ENCODE results near the gene DNAAF8.
"Not testable (repeated sequence)": the region's sequence is repeated elsewhere in the genome, so short reads cannot be mapped to it uniquely, and the experiment has no call there.

Gene DNAAF8

GRCh38 chr16:4754865-4755264 lies 20.5 kb downstream of the DNAAF8 start:
- no peak for DNase-seq

DNA sequence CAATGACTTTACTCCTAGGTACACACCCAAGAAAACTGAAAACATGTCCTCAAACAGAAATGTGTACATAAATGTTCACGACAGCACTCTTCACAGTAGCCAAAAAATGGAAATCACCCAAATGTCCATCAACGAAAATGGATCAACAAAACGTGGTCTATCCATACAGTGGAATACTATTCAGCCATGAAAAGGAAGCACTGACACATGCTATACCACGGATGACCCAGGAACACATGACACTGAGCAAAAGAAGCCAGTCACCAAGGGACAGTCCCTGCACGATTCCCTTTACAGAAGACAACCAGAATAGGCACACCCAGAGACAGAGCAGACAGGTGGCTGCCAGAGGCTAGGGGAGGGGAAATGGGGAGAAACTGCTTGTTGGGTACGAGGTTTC lies 21.4 kb downstream of the DNAAF8 start:
- DNase-seq, result no peak

GRCh38 chr16:4760221-4760910 lies 26.0 kb downstream of the DNAAF8 start:
- no peak for DNase-seq

GRCh38 chr16:4762205-4762604 lies 27.9 kb downstream of the DNAAF8 start:
- no peak for DNase-seq

GRCh38 chr16:4763791-4764190 lies 29.5 kb downstream of the DNAAF8 start:
- DNase-seq, result no peak

GRCh38 chr16:4765511-4766474 lies 31.5 kb downstream of the DNAAF8 start:
- no peak for DNase-seq

DNA sequence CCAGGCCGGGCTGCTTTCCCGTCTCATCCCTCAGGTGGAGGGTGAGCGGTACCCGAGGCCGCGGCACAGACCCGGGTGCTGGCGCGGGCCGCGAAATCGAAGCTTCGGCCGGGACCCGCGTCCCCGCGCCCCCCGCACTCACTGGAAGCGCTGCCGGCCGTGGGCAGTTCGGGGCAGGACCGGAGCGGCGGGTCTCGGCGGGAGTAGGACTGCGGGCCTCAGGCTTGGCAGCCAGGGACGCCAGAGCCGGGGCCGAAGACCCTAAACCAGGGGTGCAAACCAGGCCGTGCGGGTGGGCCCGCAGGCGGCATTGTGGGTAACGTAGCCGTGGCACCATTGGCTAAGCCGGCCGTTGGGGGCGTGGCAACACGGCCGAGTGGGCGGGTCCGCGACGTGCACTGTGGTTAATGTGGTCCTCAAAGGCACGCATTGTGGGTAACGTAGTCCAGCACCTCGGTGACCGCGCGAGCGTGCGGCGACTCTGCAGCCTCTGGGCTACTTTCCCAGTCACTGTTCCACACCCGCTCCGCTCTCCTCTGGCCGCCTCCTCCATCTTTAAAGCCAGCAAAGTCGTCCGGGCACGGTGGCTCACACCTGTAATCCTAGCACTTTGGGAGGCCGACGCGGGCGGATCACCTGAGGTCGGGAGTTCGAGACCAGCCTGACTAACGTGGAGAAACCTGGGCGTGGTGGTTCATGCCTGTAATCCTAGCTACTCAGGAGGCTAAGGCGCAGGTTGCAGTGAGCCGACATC lies 32.7 kb downstream of the DNAAF8 start, which contains the start of gene ZNF500:
ZNF500 (minus strand) TSS at position 288 of the 754 bp plus-strand sequence. CDS start 1,184 bp downstream, outside the sequence.
- DNase-seq, result peak; percentile 89

DNA sequence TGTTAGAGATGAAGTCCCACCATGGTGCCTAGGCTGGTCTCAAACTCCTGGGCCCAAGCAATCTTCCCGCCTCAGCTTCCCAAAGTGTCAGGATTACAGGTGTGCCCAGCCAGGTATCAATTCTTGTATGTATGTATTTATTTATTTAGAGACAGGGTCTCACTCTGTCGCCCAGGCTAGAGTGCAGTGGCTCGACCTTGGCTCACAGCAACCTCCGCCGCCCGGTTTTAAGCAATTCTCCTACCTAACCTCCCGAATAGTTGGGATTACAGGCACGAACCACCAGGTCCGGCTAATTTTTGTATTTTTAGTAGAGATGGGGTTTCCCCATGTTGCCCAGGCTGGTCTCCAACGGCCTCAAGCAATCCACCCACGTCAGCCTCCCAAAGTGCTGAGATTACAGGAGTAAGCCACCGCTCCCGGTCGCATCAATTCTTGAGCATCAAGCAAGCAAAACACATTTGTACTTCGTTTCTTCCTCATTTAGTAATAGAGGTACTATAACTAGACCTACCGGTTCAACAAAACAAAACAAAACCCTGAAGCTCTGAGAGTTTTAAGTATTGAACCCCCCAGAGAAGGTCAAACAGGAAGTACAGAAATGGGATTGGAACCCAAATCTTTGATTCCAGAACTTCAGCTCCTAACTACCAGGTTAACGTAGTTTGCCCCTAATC lies 33.7 kb downstream of the DNAAF8 start:
- no peak for DNase-seq

DNA sequence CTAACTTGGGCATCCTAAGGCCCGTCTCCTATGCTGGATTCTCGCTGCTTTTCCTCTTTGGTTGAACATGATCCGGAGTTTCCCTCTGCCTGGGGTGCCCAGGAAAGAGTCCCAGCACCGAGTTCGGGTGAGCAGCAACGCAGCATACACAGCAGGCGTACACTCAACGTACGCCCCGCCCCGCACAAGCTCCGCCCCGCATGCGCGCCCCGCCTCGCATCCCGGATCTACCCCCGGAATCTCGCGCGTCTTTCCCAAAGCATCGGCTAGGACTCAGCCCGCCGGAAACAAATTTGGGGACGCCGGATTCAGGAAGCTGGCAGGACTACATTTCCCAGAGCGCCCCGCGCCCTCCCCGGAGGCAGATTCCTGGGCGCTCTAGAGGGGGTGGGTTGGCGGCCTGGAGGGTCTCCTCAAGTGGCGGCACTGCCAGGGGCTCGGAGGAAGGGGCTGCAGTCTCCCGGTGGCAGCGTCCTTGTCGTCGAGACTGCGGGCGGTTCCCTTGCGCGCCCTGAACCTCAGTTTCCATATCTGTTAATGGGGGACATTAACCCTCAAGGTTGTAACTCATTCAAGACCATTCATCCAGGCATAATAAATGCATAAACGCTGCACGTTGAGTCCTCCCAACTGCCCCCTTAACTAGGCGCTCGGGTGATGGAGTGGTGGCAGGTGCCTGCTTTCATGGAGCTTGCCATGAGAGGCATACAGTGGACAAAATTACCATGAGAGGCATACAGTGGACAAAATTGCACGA lies 34.4 kb downstream of the DNAAF8 start:
- DNase-seq, result peak; percentile 87

DNA sequence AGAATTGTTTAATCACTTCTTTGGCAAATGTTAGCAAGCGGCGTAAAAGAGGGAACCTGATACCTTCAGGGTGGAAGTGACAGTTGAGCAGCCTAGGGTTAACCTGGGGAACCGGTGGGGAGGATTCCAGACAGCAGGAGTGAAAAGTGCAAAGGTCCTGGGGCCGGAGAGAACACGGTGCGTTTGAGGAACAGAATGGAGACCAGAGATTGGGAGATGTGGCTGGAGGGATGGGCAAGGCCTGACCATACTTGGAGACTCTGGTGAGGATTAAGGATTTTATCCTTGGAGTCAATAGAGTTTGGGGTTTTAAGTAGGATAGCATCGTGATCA lies 34.9 kb downstream of the DNAAF8 start:
- no peak for DNase-seq

GRCh38 chr16:4771646-4772045 lies 37.3 kb downstream of the DNAAF8 start:
- no peak for DNase-seq

- DNase-seq, result no peak
These were observed 38.0 kb downstream of the DNAAF8 start for GRCh38 chr16:4772351-4772750.

DNA sequence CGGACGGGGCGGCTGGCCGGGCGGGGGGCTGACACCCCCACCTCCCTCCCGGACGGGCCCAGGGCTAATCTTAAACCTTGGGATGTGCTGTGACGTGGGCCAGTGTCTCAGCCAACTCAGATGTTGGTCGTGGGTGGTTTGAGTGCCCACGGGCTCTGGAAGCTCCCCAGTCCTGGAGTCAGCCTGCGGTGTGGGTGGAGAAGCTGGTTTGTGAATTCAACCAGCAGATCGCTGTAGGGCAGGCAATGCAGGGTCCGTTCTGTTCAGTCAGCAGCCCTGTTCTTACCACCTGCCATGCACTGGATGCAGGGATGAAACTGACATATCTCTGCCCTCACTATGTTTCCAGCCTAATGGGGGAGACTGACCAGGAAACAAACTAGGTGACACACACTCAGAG lies 40.7 kb downstream of the DNAAF8 start:
- DNase-seq, result no peak

- no peak for DNase-seq
These were observed 41.9 kb downstream of the DNAAF8 start for GRCh38 chr16:4776141-4776705.

DNA sequence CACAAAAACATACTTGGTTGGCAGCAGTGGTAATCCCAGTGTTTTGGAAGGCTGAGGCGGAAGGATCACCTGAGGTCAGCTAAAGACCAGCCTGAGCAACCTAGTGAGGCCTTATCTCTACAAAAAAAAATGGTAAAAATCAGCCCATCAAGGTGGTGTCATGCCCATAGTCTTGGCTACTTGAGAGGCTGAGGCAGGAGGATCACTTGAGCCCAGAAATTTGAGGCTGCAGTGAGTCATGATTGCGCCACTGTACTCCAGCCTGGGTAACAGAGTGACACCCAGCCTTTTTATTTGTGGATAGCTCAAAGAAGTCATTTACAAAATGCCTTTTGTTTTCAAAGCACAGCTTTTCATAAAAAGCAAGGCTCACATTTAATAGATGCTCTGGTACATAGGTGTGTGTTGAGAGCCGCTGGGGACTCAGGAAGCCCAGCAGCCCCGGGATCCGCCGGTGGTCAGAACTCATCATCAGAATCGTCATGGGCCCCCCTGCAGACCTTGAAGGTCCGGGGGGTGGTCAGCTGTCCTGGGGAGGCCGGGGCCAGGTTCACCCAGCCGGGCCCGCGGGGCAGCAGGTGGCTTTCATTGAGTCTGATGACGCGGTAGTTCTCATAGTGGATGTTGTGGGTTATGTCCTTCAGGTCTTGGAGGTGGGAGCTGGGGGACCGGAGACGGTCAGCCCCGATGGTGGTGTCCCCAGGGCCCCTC lies 43.2 kb downstream of the DNAAF8 start:
- no peak for DNase-seq

GRCh38 chr16:4778050-4778392 lies 43.7 kb downstream of the DNAAF8 start:
- no peak for DNase-seq

GRCh38 chr16:4780235-4780634 lies 45.9 kb downstream of the DNAAF8 start:
- no peak for DNase-seq

GRCh38 chr16:4783251-4783950 lies 49.1 kb downstream of the DNAAF8 start:
- DNase-seq, result no peak

GRCh38 chr16:4783951-4784336 lies 49.6 kb downstream of the DNAAF8 start:
- DNase-seq, result no peak

DNA sequence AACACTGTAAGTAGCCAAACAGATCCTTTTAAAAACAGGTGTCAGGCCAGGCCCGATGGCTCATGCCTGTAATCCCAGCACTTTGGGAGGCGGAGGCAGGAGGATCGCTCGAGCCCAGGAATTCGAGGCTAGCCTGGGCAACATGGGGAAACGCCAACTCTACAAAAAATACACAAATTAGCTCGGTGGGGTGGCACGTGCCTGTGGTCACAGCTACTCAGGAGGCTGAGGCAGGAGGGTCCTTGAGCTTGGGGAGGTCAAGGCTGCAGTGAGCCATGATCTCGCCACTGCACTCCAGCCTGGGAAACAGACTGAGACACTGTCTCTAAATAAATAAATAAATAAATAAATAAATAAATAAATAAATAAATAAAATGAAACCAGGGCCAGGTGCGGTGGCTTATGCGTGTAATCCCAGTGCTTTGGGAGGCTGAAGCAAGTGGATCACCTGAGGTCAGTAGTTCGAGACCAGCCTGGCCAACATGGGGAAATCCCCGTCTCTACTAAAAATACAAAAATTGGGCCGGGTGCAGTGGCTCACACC lies 50.2 kb downstream of the DNAAF8 start:
- DNase-seq, result not testable (repeated sequence)
